ENCODE results near the gene RASGRP2. TPM values are rescaled to one million over a fixed set of nuclear protein-coding genes. Genes with fewer than 3 reads are reported as not detected.

Gene RASGRP2
- total RNA-seq, 1 donor from 2014 or later, result not detected

DNA sequence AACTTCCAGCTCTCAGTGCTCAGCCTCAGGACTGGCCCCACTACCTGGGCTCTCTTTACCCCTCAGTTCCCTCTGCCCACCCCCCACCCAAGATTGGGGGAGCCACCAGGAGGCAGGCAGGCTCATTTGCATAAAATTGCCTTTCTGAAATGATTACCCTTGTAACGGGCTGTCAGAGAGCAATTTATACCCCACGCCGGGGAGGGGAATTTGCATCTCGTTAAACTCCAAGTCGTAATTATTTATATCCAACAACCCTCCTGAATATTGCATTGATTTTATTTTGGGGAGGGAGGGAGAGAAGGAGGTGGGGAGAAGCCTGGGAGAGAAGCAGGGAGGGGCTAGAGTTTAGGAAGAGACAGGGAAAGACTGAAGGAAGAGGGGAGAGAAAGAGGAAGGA lies 29.3 kb downstream of the RASGRP2 start:
- no peak for FAIRE-seq
- Histone ChIP-seq H3K27me3 (ENCODE audit: control insufficient read depth, insufficient read depth, low read length) (peaks cover 38% of the 10 kb centered on the region), H3K4me3 (ENCODE audit: low read depth, low read length) (no peak overlapping the region), H3K36me3 (ENCODE audit: control insufficient read depth, insufficient read depth, low read length) (no peaks in the 10 kb centered on the region)
- no peak for DNase-seq (ENCODE audit: low read depth)
- TF ChIP-seq, protein P1, sequence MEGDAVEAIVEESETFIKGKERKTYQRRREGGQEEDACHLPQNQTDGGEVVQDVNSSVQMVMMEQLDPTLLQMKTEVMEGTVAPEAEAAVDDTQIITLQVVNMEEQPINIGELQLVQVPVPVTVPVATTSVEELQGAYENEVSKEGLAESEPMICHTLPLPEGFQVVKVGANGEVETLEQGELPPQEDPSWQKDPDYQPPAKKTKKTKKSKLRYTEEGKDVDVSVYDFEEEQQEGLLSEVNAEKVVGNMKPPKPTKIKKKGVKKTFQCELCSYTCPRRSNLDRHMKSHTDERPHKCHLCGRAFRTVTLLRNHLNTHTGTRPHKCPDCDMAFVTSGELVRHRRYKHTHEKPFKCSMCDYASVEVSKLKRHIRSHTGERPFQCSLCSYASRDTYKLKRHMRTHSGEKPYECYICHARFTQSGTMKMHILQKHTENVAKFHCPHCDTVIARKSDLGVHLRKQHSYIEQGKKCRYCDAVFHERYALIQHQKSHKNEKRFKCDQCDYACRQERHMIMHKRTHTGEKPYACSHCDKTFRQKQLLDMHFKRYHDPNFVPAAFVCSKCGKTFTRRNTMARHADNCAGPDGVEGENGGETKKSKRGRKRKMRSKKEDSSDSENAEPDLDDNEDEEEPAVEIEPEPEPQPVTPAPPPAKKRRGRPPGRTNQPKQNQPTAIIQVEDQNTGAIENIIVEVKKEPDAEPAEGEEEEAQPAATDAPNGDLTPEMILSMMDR (IDR thresholded peaks at IDR 0.05; ENCODE audit: insufficient read depth, low read length, severe bottlenecking), result no peak

- TF ChIP-seq, protein P1 (IDR thresholded peaks at IDR 0.05; ENCODE audit: insufficient read depth, low read length, severe bottlenecking), result no peak
- FAIRE-seq (no peak), DNase-seq (ENCODE audit: low read depth) (no peak)
- H3K27me3 ChIP-seq (ENCODE audit: control insufficient read depth, insufficient read depth, low read length), result peaks cover 38% of the 10 kb centered on the region
- H3K36me3 ChIP-seq (ENCODE audit: control insufficient read depth, insufficient read depth, low read length), result no peaks in the 10 kb centered on the region
- no peak overlapping the region for H3K4me3 ChIP-seq (ENCODE audit: low read depth, low read length)
These were observed 30.1 kb downstream of the RASGRP2 start for GRCh38 chr11:64713781-64714363.

DNA sequence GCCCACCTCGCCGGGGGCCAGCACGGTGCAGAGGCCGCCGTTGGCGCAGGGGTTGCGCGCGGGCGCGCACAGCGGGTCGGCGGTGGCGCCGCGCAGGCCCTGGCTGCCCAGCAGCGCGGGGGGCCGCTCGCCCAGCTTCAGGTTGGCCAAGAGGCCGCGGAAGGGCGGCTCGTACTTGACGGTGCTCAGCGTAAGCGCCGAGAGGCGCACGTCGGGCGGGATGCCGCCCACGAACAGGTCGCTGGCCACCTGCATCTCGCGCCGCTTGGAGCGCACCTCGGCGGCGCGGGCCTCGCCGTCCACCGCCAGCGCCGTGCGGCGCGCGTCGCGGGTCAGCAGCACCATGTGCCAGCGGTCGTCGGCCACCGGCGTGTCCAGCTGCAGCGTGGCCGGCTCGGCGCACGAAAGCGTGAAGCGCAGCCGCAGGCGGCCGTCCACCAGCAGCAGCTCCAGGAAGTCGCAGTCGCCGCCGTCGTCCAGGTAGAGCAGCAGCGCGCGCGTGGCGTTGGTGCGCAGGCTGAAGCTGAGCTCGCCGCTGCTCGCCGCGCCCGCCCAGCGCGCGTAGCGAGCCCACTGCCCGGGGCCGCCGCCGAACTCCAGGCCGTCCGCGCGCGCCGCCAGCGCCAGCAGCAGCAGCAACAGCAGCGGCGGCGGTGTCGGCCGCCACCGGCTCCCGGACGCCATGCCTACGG lies 30.8 kb downstream of the RASGRP2 start:
- Histone ChIP-seq H3K4me3 (ENCODE audit: low read depth, low read length) (no peak overlapping the region), H3K36me3 (ENCODE audit: control insufficient read depth, insufficient read depth, low read length) (no peaks in the 10 kb centered on the region), H3K27me3 (ENCODE audit: control insufficient read depth, insufficient read depth, low read length) (peaks cover 35% of the 10 kb centered on the region)
- peak; percentile 17 for DNase-seq (ENCODE audit: low read depth)
- FAIRE-seq, result no peak
- TF ChIP-seq, protein P1 (IDR thresholded peaks at IDR 0.05; ENCODE audit: insufficient read depth, low read length, severe bottlenecking), result no peak

DNA sequence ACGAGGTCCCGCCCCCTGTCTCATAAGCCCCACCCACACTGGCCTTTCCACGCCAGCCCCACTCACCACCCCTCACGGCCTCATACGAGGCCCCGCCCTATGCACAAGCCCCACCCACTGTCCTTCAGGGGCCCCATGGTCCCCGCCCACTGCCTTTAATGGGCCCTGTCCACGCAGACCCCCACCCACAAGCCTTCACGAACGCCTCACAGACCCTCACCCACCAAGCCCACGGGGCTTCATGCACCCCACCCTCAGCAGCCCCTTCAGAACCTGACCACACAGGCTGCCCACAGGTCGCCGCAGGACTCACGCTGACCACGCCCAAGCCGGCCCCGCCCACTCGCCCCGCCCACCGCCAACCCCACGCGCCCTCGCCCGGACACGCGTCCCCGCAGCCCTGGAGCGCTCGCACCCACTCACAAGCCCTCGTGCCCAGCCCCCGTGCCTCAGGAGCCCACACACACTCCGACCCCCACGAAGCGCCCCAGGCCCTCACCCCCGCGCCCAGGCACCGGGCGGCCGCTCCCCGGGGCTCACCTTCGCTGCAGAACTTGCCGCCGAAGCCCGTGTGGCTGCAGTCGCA lies 31.4 kb downstream of the RASGRP2 start:
- FAIRE-seq, result no peak
- Histone ChIP-seq H3K27me3 (ENCODE audit: control insufficient read depth, insufficient read depth, low read length) (peaks cover 32% of the 10 kb centered on the region), H3K4me3 (ENCODE audit: low read depth, low read length) (no peak overlapping the region), H3K36me3 (ENCODE audit: control insufficient read depth, insufficient read depth, low read length) (no peaks in the 10 kb centered on the region)
- TF ChIP-seq, protein P1 (IDR thresholded peaks at IDR 0.05; ENCODE audit: insufficient read depth, low read length, severe bottlenecking), result no peak
- no peak for DNase-seq (ENCODE audit: low read depth)

DNA sequence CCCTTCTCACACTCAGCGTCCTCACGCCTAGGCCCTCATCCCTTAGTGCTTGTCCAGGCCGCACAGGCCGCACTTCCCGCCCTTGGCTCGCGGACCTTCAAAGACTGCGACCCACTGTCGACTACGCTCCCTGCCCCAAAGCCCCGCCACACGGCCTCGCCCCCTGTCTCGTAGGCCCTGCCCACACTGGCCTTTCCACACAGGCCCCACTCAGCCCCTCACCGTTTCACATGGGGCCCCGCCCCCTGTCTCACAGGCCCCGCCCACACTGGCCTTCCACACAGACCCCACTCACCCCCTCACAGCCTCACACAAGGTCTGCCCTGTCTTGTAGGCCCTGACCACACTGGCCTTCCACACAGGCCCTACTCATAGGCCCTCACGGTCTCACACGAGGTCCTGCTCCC lies 32.0 kb downstream of the RASGRP2 start:
- Histone ChIP-seq H3K27me3 (ENCODE audit: control insufficient read depth, insufficient read depth, low read length) (peaks cover 31% of the 10 kb centered on the region), H3K4me3 (ENCODE audit: low read depth, low read length) (no peak overlapping the region), H3K36me3 (ENCODE audit: control insufficient read depth, insufficient read depth, low read length) (no peaks in the 10 kb centered on the region)
- FAIRE-seq, result no peak
- TF ChIP-seq, protein P1 (IDR thresholded peaks at IDR 0.05; ENCODE audit: insufficient read depth, low read length, severe bottlenecking), result no peak
- no peak for DNase-seq (ENCODE audit: low read depth)
